GM12878 (cell line): ENCODE measurements around the gene ZNRF3. TPM values are rescaled to one million over a fixed set of nuclear protein-coding genes. Genes with fewer than 3 reads are reported as not detected.

Experiments used
- ASH2L ChIP-seq: fragments of 300-600, 200-600 bp; sonication (generic); IDR thresholded peaks from 2 replicates; pipeline ENCODE4 v1.6.1; 2017; ENCODE audit warnings: low read depth, mild to moderate bottlenecking, borderline replicate concordance
- ATF3 ChIP-seq: IDR thresholded peaks from 2 replicates; pipeline ENCODE4 v1.6.1; 2011; ENCODE audit warnings: low read depth, mild to moderate bottlenecking, low read length, moderate library complexity, borderline replicate concordance; ENCODE audit errors: extremely low read depth
- BCL11A ChIP-seq: IDR thresholded peaks from 2 replicates; pipeline ENCODE4 v1.6.1; 2011; ENCODE audit warnings: low read depth, low read length
- E2F4 ChIP-seq: IDR thresholded peaks from 2 replicates; pipeline ENCODE4 v1.6.1; 2012; ENCODE audit warnings: low read depth, low read length, improper control_type of control experiment
- ELK1 ChIP-seq: IDR thresholded peaks from 2 replicates; pipeline ENCODE4 v1.6.1; 2012; ENCODE audit warnings: low read depth, low read length, improper control_type of control experiment
- FOXM1 ChIP-seq: IDR thresholded peaks from 2 replicates; pipeline ENCODE4 v1.6.1; 2012; ENCODE audit warnings: low read depth, mild to moderate bottlenecking, inconsistent platforms, low read length, moderate library complexity
- HDAC2 ChIP-seq: fragments of 200-600 bp; sonication (generic); IDR thresholded peaks from 2 replicates; pipeline ENCODE4 v1.6.1; 2017
- HDGF ChIP-seq: fragments of 450-650 bp; IDR thresholded peaks from 2 replicates; pipeline ENCODE4 v1.6.1; 2016; ENCODE audit warnings: antibody characterized with exemption
- JUNB ChIP-seq: IDR thresholded peaks from 2 replicates; pipeline ENCODE4 v1.6.1; 2016; ENCODE audit warnings: antibody characterized with exemption, mild to moderate bottlenecking
- JUND ChIP-seq: IDR thresholded peaks from 2 replicates; pipeline ENCODE4 v1.6.1; 2012; ENCODE audit warnings: low read depth, mild to moderate bottlenecking, low read length, improper control_type of control experiment, moderate library complexity
- MYC ChIP-seq: IDR thresholded peaks from 2 replicates; pipeline ENCODE4 v1.6.1; 2011; ENCODE audit warnings: mild to moderate bottlenecking, low read length, moderate library complexity, inconsistent platforms; ENCODE audit not compliant: insufficient read depth, insufficient replicate concordance, insufficient read length, severe bottlenecking
- POLR2AphosphoS5 ChIP-seq: IDR thresholded peaks from 2 replicates; pipeline ENCODE4 v1.6.1; 2011; ENCODE audit warnings: mild to moderate bottlenecking, low read length, inconsistent platforms
- RAD51 ChIP-seq: fragments of 450-650 bp; IDR thresholded peaks from 2 replicates; pipeline ENCODE4 v1.6.1; 2016; ENCODE audit warnings: moderate library complexity, mild to moderate bottlenecking, inconsistent platforms
- RELB ChIP-seq: fragments of 450-650 bp; IDR thresholded peaks from 2 replicates; pipeline ENCODE4 v1.6.1; 2017; ENCODE audit warnings: low read depth, mild to moderate bottlenecking, moderate library complexity
- SIN3A ChIP-seq: IDR thresholded peaks from 2 replicates; pipeline ENCODE4 v1.6.1; 2012; ENCODE audit warnings: low read depth, low read length, improper control_type of control experiment
- SMAD1 ChIP-seq: fragments of 450-650 bp; IDR thresholded peaks from 2 replicates; pipeline ENCODE4 v1.6.1; 2018; ENCODE audit warnings: mild to moderate bottlenecking, low read depth; ENCODE audit not compliant: partially characterized antibody
- SMARCA5 ChIP-seq: fragments of 450-650 bp; IDR thresholded peaks from 2 replicates; pipeline ENCODE4 v1.6.1; 2017; ENCODE audit warnings: mild to moderate bottlenecking
- SRF ChIP-seq, 2 experiments: IDR thresholded peaks; 2 replicates each; pipeline ENCODE4 v1.6.1; 2011; ENCODE audit warnings: low read depth in 2 of 2, low read length in 2 of 2, mild to moderate bottlenecking in 1 of 2, moderate library complexity in 1 of 2
- STAT3 ChIP-seq: IDR thresholded peaks from 2 replicates; pipeline ENCODE4 v1.6.1; 2011; ENCODE audit warnings: low read depth, low read length, improper control_type of control experiment
- TCF3 ChIP-seq: IDR thresholded peaks from 2 replicates; pipeline ENCODE4 v1.6.1; 2012; ENCODE audit warnings: low read depth, mild to moderate bottlenecking, low read length, borderline replicate concordance; ENCODE audit not compliant: insufficient read depth
- TCF7 ChIP-seq: IDR thresholded peaks from 2 replicates; pipeline ENCODE4 v1.6.1; 2014; ENCODE audit warnings: antibody characterized with exemption, borderline replicate concordance
- ZBTB40 ChIP-seq: fragments of 450-650 bp; IDR thresholded peaks from 2 replicates; pipeline ENCODE4 v1.6.1; 2016; ENCODE audit warnings: mild to moderate bottlenecking, moderate library complexity, borderline replicate concordance
- polyA plus RNA-seq, 11 experiments: library from polyadenylated mRNA; depleted of rRNA in 4 of 11; unstranded in 6 of 11; stranded (reverse) in 5 of 11; fragments of >200 nt; fragmentation: Nextera tagmentation in 4 of 11; fragmentation: Illumina TruSeq in 1 of 11; extraction: Ambion mirVana in 4 of 11; extraction: Trizol in 1 of 11; gene quantifications; 1 replicate in 1 of 11; 2 replicates in 10 of 11; pipeline versions ENCODE4 v1.2.1 to v1.2.3, GENCODE V29; 2011 to 2016; ENCODE audit warnings: inconsistent platforms in 2 of 11, missing spikeins in 2 of 11, low read depth in 1 of 11
- total RNA-seq, 4 experiments: library from RNA; depleted of rRNA in 3 of 4; stranded (reverse); fragments of >200 nt in 3 of 4; fragmentation: Illumina TruSeq in 1 of 4; extraction: Trizol in 1 of 4; gene quantifications; 2 replicates each; pipeline versions ENCODE4 v1.2.1 to v1.2.3, GENCODE V29; 2013 to 2021

ZNRF3 gene
- total and polyA plus RNA-seq, 10 of the 15 experiments (the other 5 are each of a cell fraction or from before 2014, with no cell fraction given): 0.05 to 2.4 (median 0.46) TPM

- TF ChIP-seq ZBTB40: no peak; the same call in 1 of the 2 replicates
- peak; percentile 23 for TF ChIP-seq SMAD1
- TF ChIP-seq HDGF: no peak
- no peak for TF ChIP-seq RAD51
- TF ChIP-seq POLR2AphosphoS5: no peak
- no peak for TF ChIP-seq ELK1
- TF ChIP-seq SRF (IDR thresholded peaks at IDR 0.05; ENCODE audit: low read depth in 2 of 2, low read length in 2 of 2): no peak
- no peak for TF ChIP-seq HDAC2
- TF ChIP-seq JUNB: peak; percentile 87
- TF ChIP-seq RELB: peak; percentile 81
- no peak for TF ChIP-seq ATF3
- TF ChIP-seq ASH2L: no peak
- TF ChIP-seq SMARCA5: peak; percentile 67
- TF ChIP-seq STAT3: no peak; the same call in 1 of the 2 replicates
- peak; percentile 69 for TF ChIP-seq BCL11A
- peak; percentile 78; the same call in 1 of the 2 replicates for TF ChIP-seq FOXM1
- TF ChIP-seq SIN3A: no peak
- TF ChIP-seq JUND: no peak; the same call in 1 of the 2 replicates
- no peak for TF ChIP-seq TCF7
- TF ChIP-seq E2F4: no peak
- no peak for TF ChIP-seq MYC
- TF ChIP-seq TCF3: no peak
Measured at GRCh38 chr22:28907311-28908008, 24.1 kb downstream of the ZNRF3 start (continued).
